Uterus (tissue), 4 donors: ENCODE measurements around the gene BCKDK. TPM values are rescaled to one million over a fixed set of nuclear protein-coding genes. Genes with fewer than 3 reads are reported as not detected.

ENCODE experiments used
- DNase-seq, 2 donors: peaks; one replicate each; pipeline ENCODE4 v3.0.0-alpha.2; 2019 to 2020
- H3K27ac ChIP-seq, 2 donors: fragments of 200-600 bp; sonication (generic); 1 replicate in 1 of 2; 2 replicates in 1 of 2; pipeline ENCODE4 v1.5.1; 2016 to 2018
- H3K27me3 ChIP-seq, 2 donors: fragments of 200-600 bp; sonication (generic); one replicate each; pipeline ENCODE4 v1.5.1; 2018 to 2019; ENCODE audit warnings: control low read depth in 1 of 2
- H3K36me3 ChIP-seq, 2 donors: fragments of 200-600 bp; sonication (generic); one replicate each; pipeline ENCODE4 v1.5.1; 2019; ENCODE audit warnings: control low read depth in 1 of 2
- H3K4me1 ChIP-seq, 2 donors: fragments of 200-600 bp; sonication (generic); one replicate each; pipeline ENCODE4 v1.5.1; 2018 to 2019; ENCODE audit warnings: control low read depth in 1 of 2
- H3K4me3 ChIP-seq, 2 donors: fragments of 200-600 bp; sonication (generic); 1 replicate in 1 of 2; 2 replicates in 1 of 2; pipeline ENCODE4 v1.5.1; 2018 to 2019; ENCODE audit warnings: mild to moderate bottlenecking in 1 of 2
- H3K9me3 ChIP-seq, 2 donors: fragments of 200-600 bp; sonication (generic); one replicate each; pipeline ENCODE4 v1.5.1; 2019; ENCODE audit warnings: control low read depth in 1 of 2
- POLR2A ChIP-seq, 2 donors: fragments of 450-650 bp; IDR thresholded peaks; one replicate each; pipeline ENCODE4 v1.6.1; 2016; ENCODE audit warnings: antibody characterized with exemption in 2 of 2, mild to moderate bottlenecking in 1 of 2, moderate library complexity in 1 of 2
- intact Hi-C: fragments of 100-400 bp; cut with DNase I; formaldehyde crosslinking; loops from one replicate; pipeline ENCODE4 v1.15.1; 2023; ENCODE audit warnings: low total_unique reads
- total RNA-seq, 4 donors: library from RNA; depleted of rRNA in 3 of 4; stranded (reverse); fragments of >200 nt in 3 of 4; gene quantifications; one replicate each; pipeline versions ENCODE4 v1.1.0 to v1.2.4, GENCODE V29; 2014 to 2023
- TF ChIP-seq, protein P1 (sequence below), 4 experiments: fragments of 200-600 bp in 2 of 4; fragments of 450-650 bp in 2 of 4; sonication (generic) in 2 of 4; IDR thresholded peaks; one replicate each; pipeline ENCODE4 v1.5.1; 2016 to 2019; ENCODE audit warnings: antibody characterized with exemption in 4 of 4, mild to moderate bottlenecking in 2 of 4, moderate library complexity in 1 of 4
- donor health status: DM: yes; HTN: yes; CAD: no.

The BCKDK gene
- total RNA-seq, 4 donors from 2014 or later, result 15.3 to 32.1 (median 21.9) TPM

DNA sequence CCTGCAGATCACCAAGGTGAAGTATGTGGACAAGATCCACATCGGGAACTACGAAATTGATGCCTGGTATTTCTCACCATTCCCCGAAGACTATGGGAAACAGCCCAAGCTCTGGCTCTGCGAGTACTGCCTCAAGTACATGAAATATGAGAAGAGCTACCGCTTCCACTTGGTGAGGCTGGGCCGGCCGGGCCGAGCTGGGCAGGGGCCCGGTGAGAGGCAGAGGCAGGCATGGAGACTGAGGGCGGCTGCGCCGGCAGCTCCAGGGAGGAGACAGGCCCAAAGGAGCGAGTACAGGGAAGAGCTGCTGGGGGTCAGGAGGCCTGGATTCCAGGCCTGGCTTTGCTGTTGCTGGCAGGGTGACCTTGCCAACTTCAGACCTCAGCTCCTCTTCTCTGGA lies 19.0 kb downstream of the BCKDK start:
- no peak for TF ChIP-seq POLR2A (IDR thresholded peaks at IDR 0.05)
- TF ChIP-seq, protein P1, sequence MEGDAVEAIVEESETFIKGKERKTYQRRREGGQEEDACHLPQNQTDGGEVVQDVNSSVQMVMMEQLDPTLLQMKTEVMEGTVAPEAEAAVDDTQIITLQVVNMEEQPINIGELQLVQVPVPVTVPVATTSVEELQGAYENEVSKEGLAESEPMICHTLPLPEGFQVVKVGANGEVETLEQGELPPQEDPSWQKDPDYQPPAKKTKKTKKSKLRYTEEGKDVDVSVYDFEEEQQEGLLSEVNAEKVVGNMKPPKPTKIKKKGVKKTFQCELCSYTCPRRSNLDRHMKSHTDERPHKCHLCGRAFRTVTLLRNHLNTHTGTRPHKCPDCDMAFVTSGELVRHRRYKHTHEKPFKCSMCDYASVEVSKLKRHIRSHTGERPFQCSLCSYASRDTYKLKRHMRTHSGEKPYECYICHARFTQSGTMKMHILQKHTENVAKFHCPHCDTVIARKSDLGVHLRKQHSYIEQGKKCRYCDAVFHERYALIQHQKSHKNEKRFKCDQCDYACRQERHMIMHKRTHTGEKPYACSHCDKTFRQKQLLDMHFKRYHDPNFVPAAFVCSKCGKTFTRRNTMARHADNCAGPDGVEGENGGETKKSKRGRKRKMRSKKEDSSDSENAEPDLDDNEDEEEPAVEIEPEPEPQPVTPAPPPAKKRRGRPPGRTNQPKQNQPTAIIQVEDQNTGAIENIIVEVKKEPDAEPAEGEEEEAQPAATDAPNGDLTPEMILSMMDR (IDR thresholded peaks at IDR 0.05), result no peak
- no peak for DNase-seq
- Histone ChIP-seq H3K4me1 (peaks cover 0 to 11% of the 10 kb centered on the region in 2 donors), H3K9me3 (no peaks in the 10 kb centered on the region), H3K27me3 (no peaks in the 10 kb centered on the region), H3K27ac (no peak overlapping the region), H3K36me3 (no peaks in the 10 kb centered on the region), H3K4me3 (no peak overlapping the region)
- intact Hi-C loops, result no loop called here

DNA sequence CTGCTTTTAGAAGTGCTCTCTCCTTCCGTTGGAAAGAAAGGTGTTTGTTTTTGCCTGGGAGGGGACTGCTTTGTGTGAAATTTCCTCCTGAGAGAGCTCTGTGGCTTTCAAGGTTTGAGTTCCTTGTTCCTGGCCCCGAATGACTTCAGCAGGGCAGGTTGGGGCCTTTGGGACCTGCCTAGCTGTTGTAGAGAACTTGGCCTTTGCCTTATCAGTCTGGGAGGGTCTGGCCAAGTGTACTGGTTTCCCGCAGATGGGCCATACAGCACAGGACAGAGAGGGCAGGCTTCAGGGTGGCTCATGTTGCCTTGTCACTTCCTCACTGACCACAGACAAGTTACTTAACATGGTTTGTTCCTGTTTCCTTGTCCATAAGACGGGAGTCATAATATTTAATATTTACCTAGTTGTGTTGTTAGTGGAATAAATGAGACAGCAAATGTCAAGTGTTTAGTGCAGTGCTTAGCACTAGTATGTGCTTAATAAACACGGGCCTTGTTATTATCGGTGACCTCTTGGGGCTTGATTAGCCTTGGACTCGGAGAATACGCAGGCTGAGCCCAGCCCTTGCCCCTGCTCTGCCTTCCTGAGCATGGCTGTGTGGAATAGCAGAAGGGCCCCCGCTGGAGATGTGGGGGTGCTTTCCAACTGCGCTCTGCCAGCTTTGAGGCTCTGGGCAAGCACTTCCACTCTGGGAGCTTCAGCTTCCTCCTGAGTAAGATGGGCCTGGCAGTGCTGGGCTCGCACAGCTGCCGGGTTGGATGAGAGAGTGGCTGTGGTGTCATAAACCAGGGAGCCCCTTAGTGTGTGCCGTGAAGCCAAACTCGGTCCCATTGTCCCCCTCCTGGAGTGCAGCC lies 20.8 kb downstream of the BCKDK start:
- H3K36me3 ChIP-seq, result no peaks in the 10 kb centered on the region
- H3K4me3 ChIP-seq, result no peak overlapping the region
- TF ChIP-seq, protein P1 (IDR thresholded peaks at IDR 0.05), result no peak
- TF ChIP-seq POLR2A (IDR thresholded peaks at IDR 0.05), result no peak
- intact Hi-C loops, result no loop called here
- peaks cover 0 to 11% of the 10 kb centered on the region in 2 donors for H3K4me1 ChIP-seq
- H3K27me3 ChIP-seq, result no peaks in the 10 kb centered on the region
- no peaks in the 10 kb centered on the region for H3K9me3 ChIP-seq
- H3K27ac ChIP-seq, result peak overlapping the region; percentile 59 to 60
- DNase-seq, result no peak

DNA sequence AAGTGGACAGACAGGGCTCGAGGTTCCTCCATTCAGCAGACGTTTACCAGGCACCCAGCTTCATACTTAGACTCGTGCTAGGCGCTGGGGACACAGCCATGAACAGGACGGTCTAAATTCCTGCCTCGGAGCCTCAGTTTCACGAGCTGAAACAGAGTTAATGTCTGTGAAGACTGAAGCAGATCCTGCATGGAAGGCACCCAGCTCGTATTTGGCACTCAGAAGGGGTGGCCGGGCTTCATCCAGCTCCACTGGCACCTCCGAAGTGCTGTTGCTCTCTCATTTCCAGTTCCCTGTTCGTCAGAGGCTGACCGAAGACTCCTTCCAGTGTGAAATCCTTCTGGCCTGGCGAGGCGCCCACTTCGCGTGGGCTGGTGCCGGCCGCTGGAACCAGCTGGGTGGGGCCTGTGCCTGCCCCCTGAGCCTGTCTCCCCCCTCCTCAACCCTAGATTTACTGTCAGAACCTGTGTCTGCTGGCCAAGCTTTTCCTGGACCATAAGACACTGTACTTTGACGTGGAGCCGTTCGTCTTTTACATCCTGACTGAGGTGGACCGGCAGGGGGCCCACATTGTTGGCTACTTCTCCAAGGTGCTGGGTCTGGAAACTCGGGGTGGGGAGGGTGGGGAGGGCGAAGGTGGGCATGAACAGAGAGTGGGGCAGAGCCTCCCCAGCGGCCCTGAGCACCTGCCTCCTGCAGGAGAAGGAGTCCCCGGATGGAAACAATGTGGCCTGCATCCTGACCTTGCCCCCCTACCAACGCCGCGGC lies 21.6 kb downstream of the BCKDK start:
- Histone ChIP-seq H3K9me3 (no peaks in the 10 kb centered on the region), H3K36me3 (no peaks in the 10 kb centered on the region), H3K4me1 (peaks cover 0 to 11% of the 10 kb centered on the region in 2 donors), H3K4me3 (no peak overlapping the region), H3K27me3 (no peaks in the 10 kb centered on the region), H3K27ac (peak overlapping the region; percentile 59 to 60)
- intact Hi-C loops, result no loop called here
- DNase-seq, result peak; percentile 57 to 82
- TF ChIP-seq POLR2A (IDR thresholded peaks at IDR 0.05), result no peak
- TF ChIP-seq, protein P1 (IDR thresholded peaks at IDR 0.05), result peak in 1 of 4 experiments; percentile 11

DNA sequence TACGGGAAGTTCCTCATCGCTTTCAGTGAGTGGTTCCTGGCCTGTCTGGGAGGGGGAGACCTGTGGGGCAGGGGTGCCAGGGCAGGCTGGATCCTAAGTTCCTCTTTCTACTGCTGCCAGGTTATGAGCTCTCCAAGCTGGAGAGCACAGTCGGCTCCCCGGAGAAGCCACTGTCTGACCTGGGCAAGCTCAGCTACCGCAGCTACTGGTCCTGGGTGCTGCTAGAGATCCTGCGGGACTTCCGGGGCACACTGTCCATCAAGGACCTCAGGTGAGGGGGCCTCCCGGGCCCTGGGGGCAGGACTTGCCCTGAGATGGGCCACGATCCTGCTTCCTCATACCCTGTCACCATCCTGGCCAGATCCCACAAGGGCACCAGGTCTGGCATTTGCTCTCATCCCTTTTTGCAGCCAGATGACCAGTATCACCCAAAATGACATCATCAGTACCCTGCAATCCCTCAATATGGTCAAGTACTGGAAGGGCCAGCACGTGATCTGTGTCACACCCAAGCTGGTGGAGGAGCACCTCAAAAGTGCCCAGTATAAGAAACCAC lies 22.2 kb downstream of the BCKDK start:
- Histone ChIP-seq H3K9me3 (no peaks in the 10 kb centered on the region), H3K4me3 (no peak overlapping the region), H3K27me3 (no peaks in the 10 kb centered on the region), H3K27ac (peak overlapping the region; percentile 59 to 60), H3K36me3 (no peaks in the 10 kb centered on the region), H3K4me1 (peaks cover 0 to 11% of the 10 kb centered on the region in 2 donors)
- intact Hi-C loops, result no loop called here
- TF ChIP-seq, protein P1 (IDR thresholded peaks at IDR 0.05), result no peak
- TF ChIP-seq POLR2A (IDR thresholded peaks at IDR 0.05), result no peak
- no peak for DNase-seq
